Stimulated activated CD4-positive, alpha-beta T cell treated with anti-CD3 and anti-CD28 coated beads, Interleukin-15, amount 100 ng/mL, for 48 hours (primary cell): ENCODE data around the gene MAGI1.
"Not testable (repeated sequence)": the region's sequence is repeated elsewhere in the genome, so short reads cannot be mapped to it uniquely, and the experiment has no call there.

Experiments
- DNase-seq, 2 donors: peaks; one replicate each; pipeline ENCODE4 v3.0.0-alpha.2; 2020; ENCODE audit warnings: low read depth in 2 of 2

MAGI1 gene

DNA sequence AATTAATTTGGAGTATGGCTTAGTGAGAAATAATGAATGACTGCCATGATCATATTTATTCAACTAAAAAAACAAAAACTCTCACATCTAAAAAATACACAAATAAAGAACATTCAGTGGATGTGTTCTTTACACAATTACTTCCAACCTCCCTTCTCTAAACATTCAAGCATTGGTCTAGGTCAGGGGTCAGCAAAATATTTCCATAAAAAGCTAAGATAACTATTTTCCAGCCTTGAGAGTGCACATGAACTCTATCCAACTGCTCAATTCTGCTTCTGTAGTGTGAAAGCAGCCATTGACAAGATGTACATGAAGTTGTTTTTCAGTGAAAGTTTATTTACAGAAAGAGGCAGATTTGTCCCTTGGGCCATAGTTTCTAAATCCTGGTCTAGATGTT, 406.3 kb downstream of the MAGI1 start:
- DNase-seq: no peak

DNA sequence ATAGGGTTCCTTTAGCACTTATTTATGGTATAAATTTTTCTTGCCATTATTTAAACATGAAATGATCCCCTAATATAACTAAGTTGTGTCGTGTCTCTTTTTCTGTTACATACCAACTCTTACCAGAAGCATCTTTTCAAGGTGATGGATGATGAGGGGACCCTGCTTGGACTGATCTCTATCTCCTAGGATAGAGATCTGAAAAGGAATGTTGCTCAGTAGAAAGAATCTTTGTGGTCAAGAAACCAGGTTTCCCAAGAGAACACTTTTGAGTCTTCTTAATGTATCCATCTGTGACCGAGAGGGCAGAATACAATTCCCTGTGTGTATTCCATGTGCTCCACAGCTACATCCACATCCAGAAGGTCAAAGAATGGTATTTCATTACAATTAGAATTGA, 409.7 kb downstream of the MAGI1 start:
- DNase-seq: no peak

DNA sequence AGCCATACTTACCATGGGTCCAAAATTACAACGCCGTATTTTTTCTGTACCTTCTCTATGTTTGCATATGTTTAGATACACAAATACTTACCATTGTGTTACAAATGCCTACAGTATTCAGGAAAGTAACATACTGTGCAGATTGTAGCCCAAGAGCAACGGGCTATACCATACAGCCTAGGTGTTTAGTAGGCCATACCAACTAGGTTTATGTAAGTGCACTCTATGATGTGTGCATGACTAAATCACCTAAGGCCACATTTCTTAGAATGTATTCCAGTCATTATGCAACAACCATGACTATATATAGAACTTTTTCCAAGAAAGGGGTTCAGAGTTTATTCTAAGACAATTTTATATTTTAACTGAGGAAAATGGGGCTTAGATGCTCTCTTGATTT, 411.7 kb downstream of the MAGI1 start:
- no peak for DNase-seq

DNA sequence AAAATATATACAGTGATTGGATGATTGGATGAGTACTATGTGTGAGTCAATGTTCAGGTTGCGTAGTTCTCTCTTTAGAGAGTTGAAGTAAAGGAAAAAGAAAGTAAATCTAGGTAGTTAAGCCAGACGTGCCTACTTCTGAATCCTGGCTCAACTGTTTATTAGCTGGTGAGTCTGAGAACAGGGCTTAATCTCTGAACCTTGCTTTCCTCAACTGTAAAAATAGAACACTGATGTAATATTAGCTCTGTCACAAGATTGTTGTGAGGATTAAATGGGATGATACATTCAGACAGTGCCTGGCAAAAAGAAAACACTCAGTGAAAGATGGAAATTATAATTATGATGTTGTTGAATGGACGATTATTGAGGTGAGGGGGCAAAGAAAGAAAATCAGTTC, 413.4 kb downstream of the MAGI1 start:
- no peak for DNase-seq

DNA sequence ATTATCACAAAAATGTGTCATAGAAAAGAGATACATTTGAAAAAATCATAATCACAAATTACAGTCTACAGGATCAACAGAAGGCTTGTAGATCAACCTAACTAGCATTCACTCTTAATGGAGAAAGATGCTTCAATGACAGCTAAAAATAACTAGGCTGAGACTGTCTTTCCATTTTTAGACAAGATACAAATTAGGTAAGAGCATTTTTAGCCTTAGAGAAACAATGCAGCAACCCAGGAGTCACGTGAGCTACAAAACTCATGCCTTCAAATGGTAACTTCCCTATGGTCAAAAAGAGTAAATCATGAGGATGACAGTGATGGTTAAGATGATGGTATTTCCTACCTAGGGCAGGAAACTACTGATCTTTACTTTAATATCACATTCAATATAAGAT, 415.4 kb downstream of the MAGI1 start:
- DNase-seq: no peak

DNA sequence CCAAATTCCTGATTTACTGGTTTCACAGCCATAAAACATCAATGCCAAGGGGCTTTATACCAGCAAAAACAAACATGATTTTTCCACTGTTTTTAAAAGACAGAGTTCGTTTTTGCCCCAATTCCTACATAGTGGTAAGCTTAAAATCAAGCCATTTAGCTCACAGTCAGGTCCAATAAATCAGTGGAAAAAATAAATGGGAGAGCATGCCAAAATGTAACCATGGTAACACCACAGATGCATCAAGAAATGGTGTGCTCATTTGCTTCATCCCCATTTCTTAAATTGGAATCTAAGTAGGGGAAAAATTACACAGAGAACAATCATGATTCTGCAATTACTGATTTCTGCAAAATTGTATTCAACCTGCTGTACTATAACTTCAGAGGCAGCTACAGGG, 418.8 kb downstream of the MAGI1 start:
- no peak for DNase-seq

DNA sequence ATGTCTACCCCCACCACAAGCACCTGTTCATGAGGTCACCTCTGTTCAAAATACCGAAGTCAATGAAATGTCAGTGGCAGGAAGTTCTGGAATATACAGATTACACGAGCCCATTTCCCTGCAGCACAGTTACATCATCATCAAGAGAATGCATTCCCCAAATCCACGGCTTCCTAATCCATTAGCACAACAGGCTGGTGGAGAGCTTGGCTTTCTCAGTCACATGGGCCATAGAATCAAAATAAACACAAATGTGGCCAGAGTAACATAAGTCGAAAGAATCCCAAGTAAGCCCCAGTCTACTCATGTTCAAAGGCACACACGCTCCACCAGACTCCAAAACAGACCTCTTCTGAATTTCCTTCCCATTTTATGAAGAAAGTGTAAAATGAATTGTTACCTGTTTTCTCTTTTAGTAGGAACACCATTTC, 419.3 kb downstream of the MAGI1 start:
- no peak for DNase-seq

DNA sequence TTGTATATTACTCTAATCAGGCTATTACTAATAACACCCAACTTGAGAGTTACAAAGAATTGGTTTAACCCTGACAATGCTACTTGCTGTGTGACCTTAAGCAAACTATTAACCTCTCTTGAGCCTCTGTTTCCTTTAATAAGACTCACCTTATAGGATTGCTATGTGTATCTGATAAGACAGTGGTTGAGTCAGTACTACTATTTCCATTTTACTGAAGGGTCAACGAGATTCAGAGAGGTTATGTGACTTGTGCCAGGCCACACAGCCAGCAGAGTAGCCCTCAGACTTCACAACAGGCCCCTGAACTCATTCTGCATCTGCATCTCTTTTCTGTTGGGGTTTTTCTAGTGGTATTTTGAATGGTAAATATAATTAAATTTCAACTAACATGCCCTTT, 420.1 kb downstream of the MAGI1 start:
- no peak for DNase-seq

DNA sequence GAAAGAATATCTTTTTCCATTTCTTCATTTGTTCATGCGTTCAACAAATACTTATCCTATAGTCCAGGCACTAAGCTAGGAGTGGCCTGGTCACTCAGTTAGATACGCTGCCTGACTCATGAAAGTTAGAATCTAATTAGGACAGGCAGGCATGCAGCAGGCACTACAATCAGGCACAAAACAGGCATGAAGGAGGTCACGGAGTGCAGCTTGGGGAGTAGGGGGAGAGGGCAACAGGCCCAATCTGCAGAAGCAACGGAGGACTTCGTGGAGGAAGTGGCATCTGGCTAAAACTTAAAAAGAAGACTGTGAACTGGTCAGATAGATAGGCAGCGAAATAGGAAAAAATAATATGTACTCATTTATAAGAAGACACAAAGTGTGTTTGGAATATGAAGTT, 420.9 kb downstream of the MAGI1 start:
- DNase-seq: no peak

DNA sequence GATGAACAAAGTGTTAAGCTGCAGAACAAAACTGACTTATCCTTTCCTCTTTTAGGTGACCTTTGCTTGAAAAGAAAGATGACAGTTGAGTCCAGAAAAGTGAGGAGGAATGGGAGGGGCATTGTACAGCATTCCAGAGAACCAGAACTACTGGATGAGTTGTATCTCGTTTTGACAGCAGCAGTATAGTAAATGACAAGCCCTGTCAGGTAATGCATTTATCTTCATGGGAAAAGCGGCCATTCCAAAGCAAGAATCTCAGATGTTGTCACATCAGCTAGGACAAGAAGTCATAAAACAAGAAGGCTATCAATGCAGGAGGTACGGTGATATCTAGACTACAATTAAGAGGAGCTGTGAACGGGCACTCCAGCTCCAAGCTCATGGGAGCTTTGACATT, 421.5 kb downstream of the MAGI1 start:
- DNase-seq: no peak

DNA sequence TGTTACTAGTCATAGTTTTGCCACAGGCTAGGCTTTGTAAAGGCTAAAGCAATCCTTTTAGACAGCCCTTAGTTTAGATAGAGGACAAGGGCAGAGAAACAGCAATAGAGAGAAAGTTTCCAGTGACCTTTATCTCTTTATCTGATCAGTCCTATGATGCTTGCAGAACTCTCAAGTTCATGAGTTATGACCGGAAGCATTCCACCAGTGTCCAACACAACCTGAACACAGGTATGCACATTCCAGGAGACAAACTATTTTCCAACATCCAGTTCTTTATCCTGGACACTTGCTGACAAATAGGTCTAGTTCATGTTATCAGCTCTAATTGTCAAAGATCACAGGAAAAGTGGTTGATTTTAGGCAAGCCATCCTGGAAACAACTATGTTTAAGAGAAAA, 422.2 kb downstream of the MAGI1 start:
- no peak for DNase-seq

DNA sequence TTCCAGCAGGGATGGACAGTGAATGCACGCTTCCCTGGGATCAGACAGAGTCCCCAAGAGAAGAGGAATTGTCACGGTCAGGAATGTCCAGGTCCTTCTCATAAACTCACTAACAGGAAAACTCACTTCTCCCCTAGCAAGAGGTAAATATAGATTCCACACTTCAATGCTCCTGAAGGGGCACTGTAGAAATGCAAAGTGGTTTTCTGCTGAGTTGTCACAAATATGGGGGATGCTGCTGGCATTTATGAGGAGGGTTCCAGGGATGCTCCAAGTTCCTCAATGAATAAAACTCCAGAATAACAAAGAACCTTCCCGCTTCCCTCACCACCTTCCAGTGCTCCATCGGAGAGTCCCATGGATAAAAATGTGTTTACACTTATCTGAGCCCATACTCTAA, 423.4 kb downstream of the MAGI1 start:
- no peak for DNase-seq

DNA sequence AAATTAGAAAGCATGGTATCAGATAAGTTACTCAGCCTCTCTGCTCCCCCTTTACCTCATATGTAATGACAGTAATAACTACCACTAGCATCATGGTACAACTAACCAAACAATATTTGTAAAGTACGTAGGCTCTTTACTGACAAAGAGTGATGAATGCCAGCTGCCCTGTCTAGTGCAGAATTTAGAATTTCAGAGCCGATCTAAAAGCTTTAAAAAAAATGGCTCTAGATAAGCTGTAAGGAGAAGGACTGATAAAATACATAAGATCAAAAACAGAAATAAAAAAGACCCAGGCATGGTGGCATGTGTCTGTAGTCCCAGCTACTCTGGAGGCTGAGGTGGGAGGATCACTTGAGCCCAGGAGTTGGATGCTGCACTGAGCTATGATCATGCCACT, 424.1 kb downstream of the MAGI1 start:
- DNase-seq: no peak

DNA sequence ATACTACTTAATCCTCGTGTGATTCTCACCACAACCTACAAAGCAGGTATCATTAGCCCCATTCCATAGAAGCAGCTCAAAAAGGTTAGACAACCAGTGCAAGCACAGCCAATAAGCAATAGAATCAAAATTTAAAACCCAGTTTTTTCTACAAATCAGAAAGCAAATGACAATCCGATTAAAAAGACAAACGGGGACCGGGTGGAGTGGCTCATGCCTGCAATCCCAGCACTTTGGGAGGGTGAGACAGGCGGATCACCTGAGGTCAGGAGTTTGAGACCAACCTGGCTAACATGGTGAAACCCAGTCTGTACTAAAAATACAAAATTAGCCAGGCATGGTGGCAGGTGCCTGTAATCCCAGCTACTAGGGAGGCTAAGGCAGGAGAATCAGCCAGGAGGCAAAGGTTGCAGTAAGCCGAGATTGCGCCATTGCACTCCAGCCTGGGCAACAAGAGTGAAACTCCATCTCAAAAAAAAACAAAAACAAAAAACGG, 430.7 kb downstream of the MAGI1 start:
- not testable (repeated sequence) for DNase-seq

DNA sequence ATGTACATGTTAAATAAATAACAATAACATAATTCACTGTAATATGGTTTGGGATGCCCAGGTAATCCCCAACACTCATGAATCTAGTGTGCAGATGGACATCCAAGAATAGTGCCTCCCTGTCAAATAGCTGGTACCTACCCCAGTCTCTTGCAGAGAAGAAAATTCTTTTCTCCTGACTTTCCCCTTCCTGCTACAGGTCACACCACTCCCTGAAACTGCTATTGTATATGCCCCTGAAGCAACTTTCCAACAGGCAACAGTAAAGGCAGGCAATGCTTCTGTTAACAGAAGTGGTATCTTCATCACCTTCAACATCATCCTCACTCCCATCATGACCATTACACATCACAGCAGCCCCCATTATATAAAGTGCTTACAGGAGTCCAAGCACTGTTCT, 431.6 kb downstream of the MAGI1 start:
- no peak for DNase-seq

DNA sequence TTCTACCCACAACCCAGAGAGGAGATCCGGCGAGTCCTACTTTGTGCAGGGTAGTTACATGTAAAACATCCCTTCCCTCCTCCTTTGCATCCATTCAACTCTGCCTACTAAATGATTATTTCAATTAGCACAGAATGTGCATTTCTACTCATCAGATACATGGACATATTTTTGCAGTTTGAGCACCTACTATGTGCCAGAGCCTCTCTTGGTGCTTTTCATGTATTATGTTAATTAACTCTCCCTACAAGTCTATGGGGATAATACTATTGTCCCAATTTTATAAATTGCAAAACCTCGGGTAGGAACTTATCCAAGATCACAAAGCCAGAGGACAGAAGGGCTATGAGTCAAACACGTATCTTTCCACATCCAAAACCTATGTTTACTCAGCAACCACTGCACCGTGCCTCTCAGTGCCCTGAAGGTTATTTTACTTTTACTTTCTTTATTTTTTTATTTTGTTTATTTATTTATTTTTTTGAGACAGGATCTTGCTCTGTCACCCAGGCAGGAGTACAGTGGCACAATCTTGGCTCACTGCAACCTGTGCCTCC, 432.8 kb downstream of the MAGI1 start:
- DNase-seq: no peak

DNA sequence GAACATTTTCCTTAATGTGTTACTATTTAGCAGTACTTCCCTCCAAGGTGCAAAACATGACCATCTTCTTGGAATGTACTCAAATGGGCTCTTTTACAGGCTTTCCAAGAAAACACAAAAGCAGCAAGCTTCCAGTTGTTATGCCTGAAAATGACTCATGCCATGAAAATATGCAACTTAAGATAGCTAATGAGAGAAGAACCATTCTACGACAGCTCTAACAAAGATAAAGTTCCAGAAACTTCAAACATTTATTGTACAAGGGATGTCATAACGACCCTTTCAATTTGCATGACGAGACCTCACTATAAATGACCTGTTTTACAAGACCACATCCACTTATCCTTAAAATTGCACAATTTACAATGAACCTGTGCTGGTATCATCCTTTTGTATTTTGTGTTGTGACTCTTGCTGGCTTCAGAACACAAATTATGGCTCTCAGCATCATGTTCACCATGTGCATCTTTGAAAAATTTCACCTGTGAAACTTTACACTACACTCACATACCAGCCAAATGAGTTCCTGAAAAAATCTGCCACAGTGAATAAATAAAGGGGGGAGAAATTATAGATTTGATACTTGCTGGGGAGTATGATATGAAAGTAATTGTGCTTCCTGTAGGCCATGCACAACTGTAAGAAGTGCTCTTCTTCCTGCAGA, 433.7 kb downstream of the MAGI1 start:
- DNase-seq: no peak

DNA sequence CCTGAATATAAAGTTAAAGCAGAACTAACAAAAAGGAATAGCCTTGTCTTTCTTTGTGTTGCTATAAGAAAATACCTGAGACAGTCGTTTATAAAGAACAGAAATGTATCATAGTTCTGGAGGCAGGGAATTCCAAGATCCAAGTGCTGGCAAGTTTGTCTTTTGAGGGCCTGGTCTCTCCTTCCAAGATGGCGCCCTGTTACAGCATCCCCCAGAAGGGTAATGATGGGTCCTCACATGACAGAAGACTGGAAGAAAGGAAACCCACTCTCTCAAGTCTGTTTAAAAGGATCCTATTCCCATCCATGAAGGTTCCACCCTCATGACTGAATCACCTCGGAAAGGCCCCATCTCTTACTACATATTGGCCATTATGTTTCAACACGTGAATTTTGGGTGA, 435.1 kb downstream of the MAGI1 start:
- DNase-seq: no peak

DNA sequence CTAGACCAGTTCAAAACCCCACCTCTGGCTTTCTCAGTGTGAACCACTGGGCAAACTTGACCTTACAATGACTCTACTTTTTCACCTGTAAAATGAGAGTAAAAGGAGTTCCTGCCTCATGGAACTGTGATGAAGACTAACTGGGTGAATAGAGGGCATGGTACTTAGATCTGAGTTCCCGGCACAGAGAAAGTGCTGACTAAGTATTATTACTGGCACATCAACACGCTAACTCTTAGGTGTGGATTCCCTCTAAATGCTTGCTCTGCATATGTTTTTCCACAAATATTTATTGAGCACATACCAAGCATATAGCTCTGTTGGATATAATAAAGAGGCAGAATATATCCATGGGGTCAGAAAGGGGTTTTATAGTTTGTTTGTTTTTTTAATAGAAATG, 437.8 kb downstream of the MAGI1 start:
- DNase-seq: no peak

DNA sequence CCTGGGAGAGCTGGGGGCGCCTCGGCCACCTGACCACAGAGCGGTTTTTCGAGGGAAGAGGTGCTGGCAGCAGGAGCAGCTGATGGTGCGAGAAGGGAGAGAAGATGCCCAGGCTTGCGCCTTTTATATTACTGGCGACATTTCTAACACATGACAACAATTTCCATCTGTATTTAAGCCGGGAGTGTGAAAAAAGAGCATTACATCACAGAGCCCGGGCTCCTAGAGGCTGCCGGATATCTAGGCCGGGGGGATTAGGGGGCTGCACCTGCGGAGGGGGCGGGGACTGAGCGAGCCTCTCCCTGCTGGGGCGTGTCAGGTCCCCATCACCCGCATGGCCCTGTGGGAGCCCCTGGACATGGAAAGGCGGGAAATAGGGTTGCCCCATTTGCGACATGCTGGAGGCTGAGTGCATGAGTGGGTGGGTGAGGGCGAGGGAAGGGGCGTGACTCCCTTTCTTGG, 440.7 kb downstream of the MAGI1 start:
- no peak for DNase-seq

DNA sequence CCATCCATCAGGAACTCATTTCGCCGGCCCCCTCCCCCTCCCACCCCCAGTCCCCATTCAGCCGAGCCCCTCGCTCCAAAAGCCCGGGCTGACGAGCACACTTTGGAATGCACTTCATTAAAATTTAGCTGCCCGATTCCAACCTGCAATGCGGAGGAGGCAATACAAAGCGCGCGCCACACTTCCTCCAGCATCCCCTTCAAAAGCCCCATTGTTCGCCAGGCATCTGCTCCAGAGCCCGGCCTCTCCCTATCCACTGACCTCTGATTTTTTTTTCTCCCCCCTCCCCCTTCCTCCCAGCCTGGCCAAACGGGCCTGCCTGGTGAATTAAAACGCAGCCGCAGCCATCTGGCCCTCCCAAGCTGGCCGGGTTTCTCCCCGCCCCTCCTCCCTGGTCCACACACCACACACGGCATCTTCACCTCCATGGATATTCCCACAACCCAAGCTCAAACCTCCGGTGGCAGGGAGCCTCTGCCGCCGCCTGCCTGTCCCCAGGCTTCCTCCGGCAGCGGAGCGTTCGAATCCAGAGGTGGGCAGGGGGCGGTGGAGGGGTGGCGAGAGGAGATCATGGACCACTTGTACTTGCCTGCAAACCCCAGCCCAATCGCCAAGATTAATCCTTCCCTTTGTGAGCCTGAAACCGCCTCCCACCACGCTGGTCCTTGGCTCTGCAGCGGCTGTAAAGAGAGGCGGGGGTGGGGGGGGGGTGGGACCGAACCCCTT, 441.3 kb downstream of the MAGI1 start:
- DNase-seq: no peak

DNA sequence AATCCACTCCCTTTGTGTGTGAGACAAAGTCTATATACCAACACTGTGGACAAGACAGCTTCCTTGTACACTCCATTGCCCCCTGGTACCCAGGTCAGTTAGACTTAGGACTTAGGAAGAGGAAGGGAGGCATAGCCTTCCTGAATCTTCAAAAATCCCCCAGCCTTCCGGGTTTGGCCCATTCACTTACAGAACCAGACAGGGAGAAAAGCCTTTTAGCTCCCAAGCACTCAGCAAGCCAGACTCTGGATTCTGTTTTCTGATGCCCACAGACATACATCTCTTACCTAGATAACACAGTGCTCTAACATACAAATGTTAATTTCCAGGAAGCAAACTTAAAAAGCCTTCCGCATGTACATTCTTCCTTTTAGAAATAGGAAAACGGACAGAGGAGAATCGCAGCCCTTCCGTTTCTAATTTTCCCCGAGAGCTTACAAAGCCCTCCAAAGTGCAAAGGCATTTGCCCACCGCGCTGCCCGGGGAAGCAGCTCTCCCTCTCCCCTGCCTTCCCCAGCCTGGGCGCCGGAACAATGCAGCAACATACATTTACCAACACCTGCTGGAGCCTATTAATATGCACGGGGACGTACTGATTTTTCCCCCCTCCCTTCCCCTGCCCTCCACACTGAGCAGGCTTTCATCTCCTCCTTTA, 442.0 kb downstream of the MAGI1 start:
- no peak for DNase-seq

DNA sequence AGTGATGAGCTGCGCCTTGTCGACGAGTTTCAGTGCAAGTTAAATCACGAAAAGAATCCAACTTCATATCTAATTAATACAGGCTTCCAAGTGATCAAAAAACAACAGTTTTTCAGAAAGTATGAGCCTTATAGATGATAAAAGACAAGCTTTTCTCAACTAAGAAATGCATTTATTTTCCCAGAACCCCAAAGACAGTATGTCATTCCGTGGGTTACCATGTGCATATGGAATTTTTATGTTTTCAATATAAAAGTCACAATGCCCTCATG, 442.8 kb downstream of the MAGI1 start:
- no peak for DNase-seq
